ENCODE results near the gene CIAO1. TPM values are rescaled to one million over a fixed set of nuclear protein-coding genes. Genes with fewer than 3 reads are reported as not detected.
A peak's percentile ranks its signal among the peaks of the same experiment; 100 is the strongest.

The CIAO1 gene
- total and polyA plus RNA-seq, 2 of the 8 experiments (the other 6 are each of a cell fraction or from before 2014, with no cell fraction given) = 63.7 to 99.2 TPM

DNA sequence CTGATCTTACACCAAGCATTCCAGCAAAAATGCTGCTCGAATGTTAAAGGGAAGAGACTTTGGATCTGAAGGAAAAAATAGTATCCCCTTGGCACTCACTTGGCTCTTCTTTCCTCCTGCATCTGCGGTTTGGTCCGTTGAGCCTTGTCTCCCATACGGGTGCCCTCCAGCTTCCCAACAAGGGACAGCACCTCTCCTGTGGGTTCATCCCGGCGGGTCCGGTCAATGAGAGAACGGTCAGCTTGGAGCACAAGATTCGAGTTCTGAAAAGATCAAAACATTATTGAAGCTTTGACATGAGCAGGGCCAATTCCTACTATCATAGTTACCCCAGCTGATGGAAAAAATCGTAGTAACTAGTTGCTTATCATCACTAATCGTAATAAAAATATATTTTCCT lies 38.6 kb downstream of the CIAO1 start:
- no peak overlapping the region for H2BK5ac ChIP-seq (ENCODE audit: low read depth, low read length)
- no peak overlapping the region for H3K18ac ChIP-seq (ENCODE audit: extremely low read depth, low read length)
- H3K79me2 ChIP-seq (ENCODE audit: control insufficient read depth in 1 of 2, insufficient read depth in 2 of 2, low read length in 2 of 2) = peaks cover 0 to 36% of the 10 kb centered on the region in 2 experiments; a peak in 2 of 4 replicates
- H2BK12ac ChIP-seq (ENCODE audit: low read depth, low read length) = no peak overlapping the region
- H3K4ac ChIP-seq (replicated peaks; ENCODE audit: insufficient read length, low read depth, low read length) = no peak overlapping the region
- no peak overlapping the region for H2AK5ac ChIP-seq (ENCODE audit: low read depth, low read length)
- no peak overlapping the region for H2AFZ ChIP-seq (ENCODE audit: low read length)
- peaks cover 0 to 13% (median 4%) of the 10 kb centered on the region in 4 experiments; a peak in 4 of 7 replicates for H3K4me1 ChIP-seq (replicated peaks in 1 of 4; ENCODE audit: control insufficient read depth in 3 of 4, insufficient read depth in 4 of 4, low read length in 3 of 4)
- peaks cover 0 to 4% of the 10 kb centered on the region in 2 experiments for H4K20me1 ChIP-seq (replicated peaks in 1 of 2; ENCODE audit: control insufficient read depth in 1 of 2, insufficient read depth in 2 of 2, low read length in 2 of 2)
- H3K9me3 ChIP-seq (ENCODE audit: insufficient read depth in 2 of 2, low read depth in 1 of 2, low read length in 1 of 2) = no peaks in the 10 kb centered on the region
- no peak for DNase-seq (ENCODE audit: low read depth in 1 of 2, low spot score in 2 of 2)
- TF ChIP-seq RXRA (IDR thresholded peaks at IDR 0.05; ENCODE audit: insufficient read depth, low read depth, low read length) (no peak), BACH1 (IDR thresholded peaks at IDR 0.05; ENCODE audit: low read length) (no peak), SIRT6 (IDR thresholded peaks at IDR 0.05; ENCODE audit: low read length) (no peak), SUZ12 (IDR thresholded peaks at IDR 0.05; ENCODE audit: low read length) (no peak), TBP (IDR thresholded peaks at IDR 0.05; ENCODE audit: low read depth, low read length) (no peak), CHD1 (IDR thresholded peaks at IDR 0.05; ENCODE audit: low read depth, low read length) (no peak), CTBP2 (IDR thresholded peaks at IDR 0.05; ENCODE audit: borderline replicate concordance, insufficient read depth, insufficient read length, low read length) (no peak), EZH2 (IDR thresholded peaks at IDR 0.05; ENCODE audit: low read depth, low read length, severe bottlenecking) (no peak), RFX5 (IDR thresholded peaks at IDR 0.05; ENCODE audit: borderline replicate concordance, low read depth, low read length) (no peak)
- H3K27ac ChIP-seq (ENCODE audit: low read depth, low read length) = 0 out of 2 replicates have a peak overlapping the region, but pooled peaks have one; percentile 82
- H4K5ac ChIP-seq (ENCODE audit: insufficient read length, low read depth, low read length) = no peak overlapping the region
- peaks cover 22 to 39% (median 36%) of the 10 kb centered on the region in 4 experiments for H3K36me3 ChIP-seq (ENCODE audit: control insufficient read depth in 2 of 4, insufficient read depth in 4 of 4, low read length in 3 of 4)
- no peaks in the 10 kb centered on the region for H3K27me3 ChIP-seq (replicated peaks in 1 of 4; ENCODE audit: control insufficient read depth in 3 of 4, extremely low read depth in 1 of 4, insufficient read depth in 3 of 4, low read length in 3 of 4)
- H4K91ac ChIP-seq (replicated peaks; ENCODE audit: insufficient read length, low read length) = no peak overlapping the region
- ChIA-PET CTCF (ENCODE audit: partially characterized antibody) (interaction anchor here (0.9 to 1.2 kb wide), 5 partner anchors 16 to 52 kb away, joined by 3 to 4 read pairs (median 3); partner anchors contain the start of gene NCAPH), POLR2A (ENCODE audit: partially characterized antibody) (interaction anchor here (0.9 to 3.6 kb wide), 9 partner anchors 16 to 109 kb away, joined by 3 to 28 read pairs (median 4); partner anchors contain the start of gene NCAPH)
- no peak overlapping the region for H3K23ac ChIP-seq (ENCODE audit: insufficient read length)
- H3K56ac ChIP-seq (replicated peaks; ENCODE audit: insufficient read length, low read depth, low read length) = no peak overlapping the region
- H3K23me2 ChIP-seq (ENCODE audit: low read depth, low read length) = no peaks in the 10 kb centered on the region
- 79% methylated on average over 11 of the region's 11 CpGs; no CpG with 5 or more reads in 1 of the 2 experiments for WGBS, 2 experiments (ENCODE audit: extremely low coverage in 1 of 2, insufficient coverage in 1 of 2, insufficient read length in 1 of 2, insufficient replicate concordance in 2 of 2, low coverage in 1 of 2, low lambda C conversion rate in 2 of 2, missing lambda C conversion rate in 1 of 2)
- H4K8ac ChIP-seq (ENCODE audit: extremely low read depth, insufficient read depth, low read length) = no peak overlapping the region
- peak overlapping the region; percentile 16 to 82 (median 64); a peak in 6 of 7 replicates for H3K9ac ChIP-seq (replicated peaks in 1 of 4; ENCODE audit: extremely low read depth in 1 of 4, low read depth in 3 of 4, low read length in 3 of 4)
- H3K14ac ChIP-seq (ENCODE audit: insufficient read length) = no peak overlapping the region
- FAIRE-seq = no peak
- H3K4me2 ChIP-seq (ENCODE audit: insufficient read depth in 1 of 2, low read depth in 2 of 2, low read length in 2 of 2) = peak overlapping the region; percentile 66 to 96
- no peak overlapping the region for H2BK20ac ChIP-seq (ENCODE audit: low read length)
- no peak overlapping the region for H2BK15ac ChIP-seq (ENCODE audit: low read length)
- H3K4me3 ChIP-seq (ENCODE audit: extremely low read depth in 1 of 4, insufficient read depth in 2 of 4, low read depth in 3 of 4, low read length in 4 of 4) = peak overlapping the region; percentile 79 to 98 (median 86)
- H2BK120ac ChIP-seq (replicated peaks; ENCODE audit: low read depth, low read length) = no peak overlapping the region
- H3K79me1 ChIP-seq (ENCODE audit: low read depth, low read length) = 0 out of 2 replicates have a peak, but pooled peaks cover 3% of the 10 kb centered on the region

All from H1 (cell line).